Panc1 (cell line): ENCODE results near the gene PCBP2.

Experiments used
- POLR2AphosphoS5 ChIP-seq: IDR thresholded peaks from 2 replicates; pipeline ENCODE4 v1.6.1; 2012; ENCODE audit warnings: mild to moderate bottlenecking, low read depth, low read length, moderate library complexity
- TF ChIP-seq, protein P1 (sequence below): fragments of 450-650 bp; IDR thresholded peaks from 2 replicates; pipeline ENCODE4 v1.5.1; 2017; ENCODE audit warnings: mild to moderate bottlenecking

- TF ChIP-seq, protein P1, sequence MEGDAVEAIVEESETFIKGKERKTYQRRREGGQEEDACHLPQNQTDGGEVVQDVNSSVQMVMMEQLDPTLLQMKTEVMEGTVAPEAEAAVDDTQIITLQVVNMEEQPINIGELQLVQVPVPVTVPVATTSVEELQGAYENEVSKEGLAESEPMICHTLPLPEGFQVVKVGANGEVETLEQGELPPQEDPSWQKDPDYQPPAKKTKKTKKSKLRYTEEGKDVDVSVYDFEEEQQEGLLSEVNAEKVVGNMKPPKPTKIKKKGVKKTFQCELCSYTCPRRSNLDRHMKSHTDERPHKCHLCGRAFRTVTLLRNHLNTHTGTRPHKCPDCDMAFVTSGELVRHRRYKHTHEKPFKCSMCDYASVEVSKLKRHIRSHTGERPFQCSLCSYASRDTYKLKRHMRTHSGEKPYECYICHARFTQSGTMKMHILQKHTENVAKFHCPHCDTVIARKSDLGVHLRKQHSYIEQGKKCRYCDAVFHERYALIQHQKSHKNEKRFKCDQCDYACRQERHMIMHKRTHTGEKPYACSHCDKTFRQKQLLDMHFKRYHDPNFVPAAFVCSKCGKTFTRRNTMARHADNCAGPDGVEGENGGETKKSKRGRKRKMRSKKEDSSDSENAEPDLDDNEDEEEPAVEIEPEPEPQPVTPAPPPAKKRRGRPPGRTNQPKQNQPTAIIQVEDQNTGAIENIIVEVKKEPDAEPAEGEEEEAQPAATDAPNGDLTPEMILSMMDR: no peak
- no peak; the same call in 1 of the 2 replicates for TF ChIP-seq POLR2AphosphoS5
These were observed 14.7 kb downstream of the PCBP2 start for GRCh38 chr12:53466640-53467039.
